Adrenal gland (tissue), 12 donors: ENCODE data around the gene SLC38A5. TPM values are rescaled to one million over a fixed set of nuclear protein-coding genes. Genes with fewer than 3 reads are reported as not detected.

Experiments used
- DNase-seq, 7 donors: peaks; one replicate each; pipeline ENCODE4 v3.0.0-alpha.2; 2019 to 2020
- H3K27ac ChIP-seq, 5 donors: fragments of 200-600 bp; sonication (generic) in 4 of 5; 1 replicate in 3 of 5; 2 replicates in 2 of 5; pipeline versions ENCODE4 v1.5.1 to v1.8.0; 2016 to 2020; ENCODE audit warnings: mild to moderate bottlenecking in 1 of 5
- H3K27me3 ChIP-seq: fragments of 200-600 bp; 2 replicates; pipeline ENCODE4 v1.8.0; 2021
- H3K36me3 ChIP-seq, 2 donors: fragments of 200-600 bp; replicated peaks in 1 of 2; 1 replicate in 1 of 2; 2 replicates in 1 of 2; pipeline versions ENCODE4 v1.5.1 to v1.8.0; 2018 to 2022
- H3K4me1 ChIP-seq, 2 donors: fragments of 200-600 bp; replicated peaks in 1 of 2; 1 replicate in 1 of 2; 2 replicates in 1 of 2; pipeline versions ENCODE4 v1.5.1 to v1.8.0; 2018 to 2021
- H3K4me3 ChIP-seq, 4 donors: fragments of 200-600 bp; sonication (generic) in 3 of 4; one replicate each; pipeline ENCODE4 v1.5.1; 2016 to 2018
- H3K9me3 ChIP-seq, 3 donors: fragments of 200-600 bp; sonication (generic) in 1 of 3; replicated peaks in 1 of 3; 1 replicate in 2 of 3; 2 replicates in 1 of 3; pipeline versions ENCODE4 v1.5.1 to v1.8.0; 2016 to 2021
- CTCF ChIP-seq, 6 experiments: fragments of 450-650 bp in 4 of 6; fragments of 200-600 bp in 2 of 6; sonication (generic) in 1 of 6; IDR thresholded peaks; 1 replicate in 5 of 6; 2 replicates in 1 of 6; pipeline versions ENCODE4 v1.5.1 to v1.8.0; 2016 to 2021; ENCODE audit warnings: antibody characterized with exemption in 6 of 6, mild to moderate bottlenecking in 2 of 6, moderate library complexity in 1 of 6
- POLR2A ChIP-seq, 2 donors: fragments of 450-650 bp; IDR thresholded peaks; one replicate each; pipeline ENCODE4 v1.6.1; 2017; ENCODE audit warnings: antibody characterized with exemption in 2 of 2, mild to moderate bottlenecking in 2 of 2, moderate library complexity in 1 of 2
- WGBS, 4 donors: extraction: QIAGEN DNeasy Blood & Tissue Kit in 2 of 4; methylation state at CpG; one replicate each; pipeline versions ENCODE4 v1.1.5 to v1.1.7; 2013 to 2017; 5-methylcytosine and 5-hydroxymethylcytosine counted together
- intact Hi-C, 2 donors: fragments of 100-400 bp; cut with DNase I; formaldehyde crosslinking; loops; one replicate each; pipeline versions ENCODE4 v1.14.1 to v1.15.0; 2022 to 2023
- polyA plus RNA-seq, 3 donors: library from polyadenylated mRNA; stranded (reverse); fragments of 200-250 nt in 2 of 3; fragments of 350-450 nt in 1 of 3; fragmentation: Illumina TruSeq in 1 of 3; extraction: RNeasy Lipid Tissue Mini Kit (QIAGEN cat#74804) in 1 of 3; gene quantifications; one replicate each; pipeline ENCODE4 v1.2.3, GENCODE V29; 2013 to 2014
- total RNA-seq, 9 donors: library from RNA; depleted of rRNA in 4 of 9; stranded (reverse); fragments of >200 nt in 4 of 9; fragments of 120-200 nt in 1 of 9; fragmentation: NEBNext Ultra II Directional in 1 of 9; extraction: Animal tissue kit (Norgen Biotek cat#: 25700) in 1 of 9; gene quantifications; one replicate each; pipeline versions ENCODE4 v1.1.0 to v1.2.4, GENCODE V29; 2013 to 2023
- donor health status: healthy with polysubstance abuse.
- donor health status: Bipolar disorder and iron deficiency.
- donor health status: DM: yes; HTN: yes; CAD: no.
- donor health status: DM: no; HTN: no; CAD: no.
- donor health status: DM: no; HTN: no; CAD: no.
- donor health status: DM: yes; HTN: yes; CAD: no.

SLC38A5 gene
- total and polyA plus RNA-seq, 12 donors: 0.11 to 6.6 (median 4.6) TPM

GRCh38 chrX:48489296-48489695 lies 19.2 kb upstream of the SLC38A5 start:
- H3K36me3 ChIP-seq: no peaks in the 10 kb centered on the region
- TF ChIP-seq POLR2A (IDR thresholded peaks at IDR 0.05) (no peak), CTCF (IDR thresholded peaks at IDR 0.05) (no peak)
- H3K4me3 ChIP-seq: no peak overlapping the region
- H3K9me3 ChIP-seq: no peaks in the 10 kb centered on the region
- intact Hi-C loops: no loop called here
- no peak overlapping the region for H3K27ac ChIP-seq
- H3K27me3 ChIP-seq: no peaks in the 10 kb centered on the region
- DNase-seq: no peak
- 83 to 93% (median 91%) methylated on average over 6 to 9 of the region's 9 CpGs for WGBS, 4 donors
- no peaks in the 10 kb centered on the region for H3K4me1 ChIP-seq

- Histone ChIP-seq H3K4me3 (no peak overlapping the region), H3K27me3 (no peaks in the 10 kb centered on the region), H3K4me1 (no peaks in the 10 kb centered on the region), H3K36me3 (no peaks in the 10 kb centered on the region), H3K9me3 (no peaks in the 10 kb centered on the region), H3K27ac (no peak overlapping the region)
- TF ChIP-seq POLR2A (IDR thresholded peaks at IDR 0.05) (no peak), CTCF (IDR thresholded peaks at IDR 0.05) (no peak)
- DNase-seq: no peak
- WGBS, 4 donors: 76 to 95% (median 89%) methylated on average over 3 of the region's 3 CpGs; no CpG with 5 or more reads in 1 of the 4 donors
- intact Hi-C loops: no loop called here
Measured at GRCh38 chrX:48488034-48488433, 18.0 kb upstream of the SLC38A5 start.

GRCh38 chrX:48487362-48487798 lies 17.3 kb upstream of the SLC38A5 start:
- no peaks in the 10 kb centered on the region for H3K4me1 ChIP-seq
- H3K9me3 ChIP-seq: no peaks in the 10 kb centered on the region
- no peaks in the 10 kb centered on the region for H3K27me3 ChIP-seq
- WGBS, 4 donors: 81 to 100% (median 90%) methylated on average over 1 to 10 of the region's 10 CpGs
- H3K36me3 ChIP-seq: peaks cover 0 to under 1% of the 10 kb centered on the region in 2 donors
- no peak for TF ChIP-seq CTCF (IDR thresholded peaks at IDR 0.05)
- no peak for TF ChIP-seq POLR2A (IDR thresholded peaks at IDR 0.05)
- DNase-seq: no peak
- intact Hi-C loops: no loop called here
- no peak overlapping the region for H3K27ac ChIP-seq
- H3K4me3 ChIP-seq: no peak overlapping the region

- Histone ChIP-seq H3K9me3 (no peaks in the 10 kb centered on the region), H3K4me1 (no peaks in the 10 kb centered on the region), H3K27me3 (no peaks in the 10 kb centered on the region), H3K4me3 (no peak overlapping the region), H3K36me3 (peaks cover 0 to 11% of the 10 kb centered on the region in 2 donors), H3K27ac (no peak overlapping the region)
- no peak for DNase-seq
- no peak for TF ChIP-seq POLR2A (IDR thresholded peaks at IDR 0.05)
- no peak for TF ChIP-seq CTCF (IDR thresholded peaks at IDR 0.05)
- 60 to 72% (median 66%) methylated on average over 6 to 7 of the region's 7 CpGs; no CpG with 5 or more reads in 1 of the 4 donors for WGBS, 4 donors
- intact Hi-C loops: no loop called here
Measured at GRCh38 chrX:48482526-48482925, 12.5 kb upstream of the SLC38A5 start.
